Fibroblast of lung (primary cell): ENCODE results near the gene CDC14B.

Experiments
- EZH2 ChIP-seq: IDR thresholded peaks from 2 replicates; pipeline ENCODE4 v1.5.1; 2012; ENCODE audit warnings: low read length, control low read depth, mild to moderate bottlenecking; ENCODE audit errors: missing control alignments
- TF ChIP-seq, protein P1 (sequence below), 2 donors: IDR thresholded peaks in 1 of 2; conservative IDR thresholded peaks in 1 of 2; 1 replicate in 1 of 2; 2 replicates in 1 of 2; pipeline ENCODE4 v1.5.1; 2011 to 2012; ENCODE audit warnings: low read length in 2 of 2, control low read depth in 1 of 2, inconsistent platforms in 1 of 2, low read depth in 1 of 2, mild to moderate bottlenecking in 1 of 2

DNA sequence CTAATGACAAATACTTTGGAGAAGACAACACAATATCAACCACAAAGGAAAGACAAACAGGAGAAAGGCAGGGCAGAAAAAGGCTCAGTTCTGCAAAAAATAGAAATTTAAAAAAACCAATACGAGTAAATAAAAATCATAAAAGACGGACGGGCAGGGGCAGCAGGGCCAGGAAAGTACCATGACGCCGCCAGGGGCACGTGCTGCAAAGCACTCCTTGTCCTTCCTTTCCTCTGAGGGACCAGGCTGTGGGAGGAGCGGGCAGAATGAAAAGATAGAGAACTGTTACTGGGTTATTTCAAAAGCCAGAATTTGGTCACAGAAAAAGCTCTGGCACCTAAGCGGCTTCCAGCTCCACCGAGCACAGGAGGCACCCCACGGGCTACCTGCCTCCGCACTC, 115.7 kb downstream of the CDC14B start:
- TF ChIP-seq, protein P1, sequence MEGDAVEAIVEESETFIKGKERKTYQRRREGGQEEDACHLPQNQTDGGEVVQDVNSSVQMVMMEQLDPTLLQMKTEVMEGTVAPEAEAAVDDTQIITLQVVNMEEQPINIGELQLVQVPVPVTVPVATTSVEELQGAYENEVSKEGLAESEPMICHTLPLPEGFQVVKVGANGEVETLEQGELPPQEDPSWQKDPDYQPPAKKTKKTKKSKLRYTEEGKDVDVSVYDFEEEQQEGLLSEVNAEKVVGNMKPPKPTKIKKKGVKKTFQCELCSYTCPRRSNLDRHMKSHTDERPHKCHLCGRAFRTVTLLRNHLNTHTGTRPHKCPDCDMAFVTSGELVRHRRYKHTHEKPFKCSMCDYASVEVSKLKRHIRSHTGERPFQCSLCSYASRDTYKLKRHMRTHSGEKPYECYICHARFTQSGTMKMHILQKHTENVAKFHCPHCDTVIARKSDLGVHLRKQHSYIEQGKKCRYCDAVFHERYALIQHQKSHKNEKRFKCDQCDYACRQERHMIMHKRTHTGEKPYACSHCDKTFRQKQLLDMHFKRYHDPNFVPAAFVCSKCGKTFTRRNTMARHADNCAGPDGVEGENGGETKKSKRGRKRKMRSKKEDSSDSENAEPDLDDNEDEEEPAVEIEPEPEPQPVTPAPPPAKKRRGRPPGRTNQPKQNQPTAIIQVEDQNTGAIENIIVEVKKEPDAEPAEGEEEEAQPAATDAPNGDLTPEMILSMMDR (conservative IDR thresholded peaks at IDR 0.05 in 1 of 2, IDR thresholded peaks at IDR 0.05 in 1 of 2; ENCODE audit: low read depth in 1 of 2, low read length in 2 of 2): no peak
- no peak for TF ChIP-seq EZH2
